GM12892 (cell line): ENCODE data around the gene CAMKK1.

ENCODE experiments used
- POLR2A ChIP-seq: IDR thresholded peaks from 2 replicates; pipeline ENCODE4 v1.6.1; 2011; ENCODE audit warnings: low read depth, low read length, control low read depth
- POLR2AphosphoS5 ChIP-seq: IDR thresholded peaks from 2 replicates; pipeline ENCODE4 v1.6.1; 2011; ENCODE audit warnings: low read depth, low read length, control low read depth

DNA sequence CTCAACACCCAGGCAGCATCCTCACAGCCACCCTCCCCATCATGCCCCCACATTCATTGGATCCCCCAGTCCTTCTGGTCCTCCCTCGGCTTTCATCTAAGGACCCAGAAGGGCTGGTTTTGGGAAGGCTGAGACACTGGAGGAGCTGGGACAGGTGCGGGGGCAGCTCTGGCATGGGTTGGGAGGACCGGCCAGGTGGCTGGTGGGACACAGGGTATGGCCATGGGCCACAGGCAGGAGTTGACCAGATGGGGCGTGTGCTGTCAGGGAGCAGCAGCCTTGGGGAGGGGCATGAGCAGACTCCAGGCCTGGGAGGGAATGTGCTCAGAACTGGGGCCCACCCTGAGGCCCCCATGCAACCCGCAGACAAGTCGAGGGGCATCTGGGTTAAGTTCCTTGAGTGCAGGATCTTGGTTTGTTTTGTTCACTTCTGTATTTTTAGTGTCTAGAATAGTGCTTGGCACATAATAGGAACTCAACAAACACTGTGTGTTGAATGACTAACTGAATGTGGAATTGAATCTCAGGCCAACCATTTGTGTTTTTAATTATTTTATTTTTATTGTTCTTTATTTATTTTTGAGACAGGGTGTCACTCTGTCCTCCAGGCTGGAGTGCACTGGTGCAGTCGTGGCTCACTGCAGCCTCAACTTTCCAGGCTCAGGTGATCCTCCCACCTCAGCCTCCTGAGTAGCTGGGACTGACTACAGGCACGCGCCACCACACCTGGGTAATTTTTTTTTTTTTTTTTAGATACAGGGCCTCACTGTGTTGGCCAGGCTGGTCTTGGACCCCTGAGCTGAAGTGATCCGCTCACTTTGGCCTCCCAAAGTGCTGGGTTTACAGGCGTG, 17.8 kb upstream of the CAMKK1 start:
- TF ChIP-seq POLR2A (no peak), POLR2AphosphoS5 (no peak)
